Sigmoid colon (tissue), 7 donors: Measurements from ENCODE around the gene FXYD1. TPM values are rescaled to one million over a fixed set of nuclear protein-coding genes. Genes with fewer than 3 reads are reported as not detected.

Experiments used
- DNase-seq: peaks from one replicate; pipeline ENCODE4 v3.0.0-alpha.2; 2019
- H3K27ac ChIP-seq, 4 donors: fragments of 200-600 bp; sonication (generic); one replicate each; pipeline ENCODE4 v1.5.1; 2016 to 2019; ENCODE audit warnings: mild to moderate bottlenecking in 1 of 4
- H3K27me3 ChIP-seq, 3 donors: fragments of 200-600 bp; sonication (generic); one replicate each; pipeline ENCODE4 v1.5.1; 2019; ENCODE audit warnings: mild to moderate bottlenecking in 1 of 3
- H3K36me3 ChIP-seq, 4 donors: fragments of 200-600 bp; sonication (generic); one replicate each; pipeline ENCODE4 v1.5.1; 2016 to 2019
- H3K4me1 ChIP-seq, 4 donors: fragments of 200-600 bp; sonication (generic); one replicate each; pipeline ENCODE4 v1.5.1; 2017 to 2019
- H3K4me3 ChIP-seq, 4 donors: fragments of 200-600 bp; sonication (generic); one replicate each; pipeline ENCODE4 v1.5.1; 2017 to 2019; ENCODE audit warnings: mild to moderate bottlenecking in 2 of 4, moderate library complexity in 1 of 4
- H3K9me3 ChIP-seq, 4 donors: fragments of 200-600 bp in 3 of 4; sonication (generic) in 3 of 4; one replicate each; pipeline versions ENCODE4 v1.5.1 to v1.6.1; 2013 to 2019
- CTCF ChIP-seq, 4 experiments: fragments of 450-650 bp in 3 of 4; fragments of 200-600 bp in 1 of 4; IDR thresholded peaks; one replicate each; pipeline ENCODE4 v1.5.1; 2016 to 2019; ENCODE audit warnings: antibody characterized with exemption in 4 of 4, mild to moderate bottlenecking in 3 of 4, moderate library complexity in 2 of 4
- EP300 ChIP-seq, 4 donors: sonication (generic); formaldehyde crosslinking; IDR thresholded peaks; one replicate each; pipeline ENCODE4 v1.6.1; 2017; ENCODE audit warnings: antibody characterized with exemption in 4 of 4
- POLR2A ChIP-seq, 2 donors: fragments of 450-650 bp; IDR thresholded peaks; one replicate each; pipeline ENCODE4 v1.6.1; 2016; ENCODE audit warnings: antibody characterized with exemption in 2 of 2, mild to moderate bottlenecking in 2 of 2, moderate library complexity in 2 of 2
- POLR2AphosphoS5 ChIP-seq, 4 donors: sonication (generic); formaldehyde crosslinking; IDR thresholded peaks; one replicate each; pipeline ENCODE4 v1.6.1; 2017; ENCODE audit warnings: antibody characterized with exemption in 4 of 4
- WGBS, 2 donors: extraction: QIAGEN DNeasy Blood & Tissue Kit; methylation state at CpG; one replicate each; pipeline ENCODE4 v1.1.7; 2013; 5-methylcytosine and 5-hydroxymethylcytosine counted together
- intact Hi-C: fragments of 100-400 bp; cut with DNase I; formaldehyde crosslinking; loops from one replicate; pipeline ENCODE4 v1.15.1; 2023
- polyA plus RNA-seq, 3 donors: library from polyadenylated mRNA; stranded (reverse); fragments of 200-250 nt; gene quantifications; one replicate each; pipeline ENCODE4 v1.2.3, GENCODE V29; 2013
- total RNA-seq, 4 donors: library from RNA; depleted of rRNA; stranded (reverse); fragments of >200 nt; gene quantifications; one replicate each; pipeline ENCODE4 v1.1.0, GENCODE V29; 2016
- donor health status: healthy with polysubstance abuse.
- donor health status: Bipolar disorder and iron deficiency.
- donor health status: healthy.

FXYD1 gene
- total and polyA plus RNA-seq, 7 donors, result 6.0 to 107 (median 43.6) TPM

- Histone ChIP-seq H3K27me3 (no peaks in the 10 kb centered on the region), H3K9me3 (no peaks in the 10 kb centered on the region), H3K36me3 (no peaks in the 10 kb centered on the region), H3K4me1 (no peaks in the 10 kb centered on the region), H3K27ac (no peak overlapping the region), H3K4me3 (no peak overlapping the region)
- intact Hi-C loops, result no loop called here
- 82 to 89% methylated on average over 11 of the region's 11 CpGs for WGBS, 2 donors
- no peak for DNase-seq
- no peak for TF ChIP-seq EP300 (IDR thresholded peaks at IDR 0.05)
- TF ChIP-seq POLR2A (IDR thresholded peaks at IDR 0.05), result no peak
- no peak for TF ChIP-seq POLR2AphosphoS5 (IDR thresholded peaks at IDR 0.05)
- TF ChIP-seq CTCF (IDR thresholded peaks at IDR 0.05), result no peak
Measured at GRCh38 chr19:35104361-35104760, 34.3 kb upstream of the FXYD1 start.

GRCh38 chr19:35105047-35105410 is 33.6 kb upstream of the FXYD1 start:
- intact Hi-C loops, result no loop called here
- H3K4me1 ChIP-seq, result no peaks in the 10 kb centered on the region
- H3K27me3 ChIP-seq, result no peaks in the 10 kb centered on the region
- H3K27ac ChIP-seq, result no peak overlapping the region
- WGBS, 2 donors, result 95% methylated on average over 6 of the region's 6 CpGs
- TF ChIP-seq CTCF (IDR thresholded peaks at IDR 0.05) (no peak), POLR2AphosphoS5 (IDR thresholded peaks at IDR 0.05) (no peak), EP300 (IDR thresholded peaks at IDR 0.05) (no peak), POLR2A (IDR thresholded peaks at IDR 0.05) (no peak)
- H3K4me3 ChIP-seq, result no peak overlapping the region
- H3K9me3 ChIP-seq, result no peaks in the 10 kb centered on the region
- no peak for DNase-seq
- H3K36me3 ChIP-seq, result no peaks in the 10 kb centered on the region

GRCh38 chr19:35105411-35106290 is 33.0 kb upstream of the FXYD1 start:
- intact Hi-C loops, result no loop called here
- Histone ChIP-seq H3K4me3 (no peak overlapping the region), H3K4me1 (no peaks in the 10 kb centered on the region), H3K27ac (peak overlapping the region in 3 of 4 donors; percentile 25 to 44 (median 33)), H3K27me3 (no peaks in the 10 kb centered on the region), H3K9me3 (no peaks in the 10 kb centered on the region), H3K36me3 (no peaks in the 10 kb centered on the region)
- WGBS, 2 donors, result 82 to 88% methylated on average over 30 of the region's 30 CpGs
- TF ChIP-seq POLR2AphosphoS5 (IDR thresholded peaks at IDR 0.05) (no peak), EP300 (IDR thresholded peaks at IDR 0.05) (no peak), CTCF (IDR thresholded peaks at IDR 0.05) (no peak), POLR2A (IDR thresholded peaks at IDR 0.05) (no peak)
- no peak for DNase-seq

- Histone ChIP-seq H3K36me3 (no peaks in the 10 kb centered on the region), H3K27me3 (no peaks in the 10 kb centered on the region), H3K27ac (peak overlapping the region in 3 of 4 donors; percentile 25 to 44 (median 33)), H3K4me3 (no peak overlapping the region), H3K4me1 (no peaks in the 10 kb centered on the region), H3K9me3 (no peaks in the 10 kb centered on the region)
- no peak for TF ChIP-seq EP300 (IDR thresholded peaks at IDR 0.05)
- TF ChIP-seq POLR2AphosphoS5 (IDR thresholded peaks at IDR 0.05), result no peak
- no peak for TF ChIP-seq CTCF (IDR thresholded peaks at IDR 0.05)
- intact Hi-C loops, result no loop called here
- DNase-seq, result no peak
- WGBS, 2 donors, result 85 to 93% methylated on average over 9 of the region's 9 CpGs
Measured at GRCh38 chr19:35106291-35106583, 32.4 kb upstream of the FXYD1 start.
